Astrocyte (in vitro differentiated cells and primary cell): ENCODE results near the gene KLK13. TPM values are rescaled to one million over a fixed set of nuclear protein-coding genes. Genes with fewer than 3 reads are reported as not detected.

ENCODE experiments used
- DNase-seq: peaks from one replicate; pipeline ENCODE4 v3.0.0-alpha.2; 2010; ENCODE audit warnings: low read depth
- FAIRE-seq: peaks from 2 replicates; lab custom pipeline; 2011; peaks lifted over from hg19 to GRCh38; lab: Jason Lieb, UNC
- H2AFZ ChIP-seq: 2 replicates; pipeline ENCODE4 v1.6.0; 2012; ENCODE audit warnings: low read depth, low read length, inconsistent platforms
- H3K27ac ChIP-seq: 2 replicates; pipeline ENCODE4 v1.5.1; 2011; ENCODE audit warnings: low read depth, low read length, inconsistent platforms
- H3K27me3 ChIP-seq: 2 replicates; pipeline ENCODE4 v1.6.0; 2011; ENCODE audit warnings: low read length, inconsistent platforms; ENCODE audit not compliant: insufficient read depth
- H3K36me3 ChIP-seq: 2 replicates; pipeline ENCODE4 v1.5.1; 2011; ENCODE audit warnings: low read length, inconsistent platforms; ENCODE audit not compliant: insufficient read depth
- H3K4me1 ChIP-seq: 2 replicates; pipeline ENCODE4 v1.5.1; 2011; ENCODE audit warnings: low read length, inconsistent platforms; ENCODE audit not compliant: insufficient read depth
- H3K4me2 ChIP-seq: 2 replicates; pipeline ENCODE4 v1.6.0; 2012; ENCODE audit warnings: low read length, inconsistent platforms
- H3K4me3 ChIP-seq: 2 replicates; pipeline ENCODE4 v1.5.1; 2011; ENCODE audit warnings: low read depth, mild to moderate bottlenecking, low read length, inconsistent platforms; ENCODE audit not compliant: insufficient read depth
- H3K79me2 ChIP-seq: 2 replicates; pipeline ENCODE4 v1.6.0; 2012; ENCODE audit warnings: mild to moderate bottlenecking, low read length, inconsistent platforms; ENCODE audit not compliant: insufficient read depth
- H3K9ac ChIP-seq: 2 replicates; pipeline ENCODE4 v1.6.0; 2012; ENCODE audit warnings: mild to moderate bottlenecking, low read length, inconsistent platforms
- H3K9me3 ChIP-seq: 2 replicates; pipeline ENCODE4 v1.5.1; 2012; ENCODE audit warnings: low read depth, mild to moderate bottlenecking, low read length, inconsistent platforms; ENCODE audit not compliant: insufficient read depth
- H4K20me1 ChIP-seq: 2 replicates; pipeline ENCODE4 v1.6.0; 2012; ENCODE audit warnings: low read length, inconsistent platforms; ENCODE audit not compliant: insufficient read depth
- H3K27ac Mint-ChIP-seq: one replicate; pipeline ENCODE4 v1.8.0; 2021; ENCODE audit warnings: mild to moderate bottlenecking, mixed read lengths; ENCODE audit not compliant: unreplicated experiment
- H3K27me3 Mint-ChIP-seq: one replicate; pipeline ENCODE4 v1.8.0; 2021; ENCODE audit warnings: low read depth, mixed read lengths; ENCODE audit not compliant: unreplicated experiment
- H3K36me3 Mint-ChIP-seq: one replicate; pipeline ENCODE4 v1.8.0; 2021; ENCODE audit warnings: low read depth, mixed read lengths; ENCODE audit not compliant: unreplicated experiment
- H3K4me1 Mint-ChIP-seq: one replicate; pipeline ENCODE4 v1.8.0; 2021; ENCODE audit warnings: low read depth, mixed read lengths; ENCODE audit not compliant: unreplicated experiment
- H3K4me3 Mint-ChIP-seq: one replicate; pipeline ENCODE4 v1.8.0; 2021; ENCODE audit warnings: mild to moderate bottlenecking, moderate library complexity, mixed read lengths; ENCODE audit not compliant: unreplicated experiment
- H3K9me3 Mint-ChIP-seq: one replicate; pipeline ENCODE4 v1.8.0; 2021; ENCODE audit warnings: mild to moderate bottlenecking, mixed read lengths; ENCODE audit not compliant: unreplicated experiment
- EZH2 ChIP-seq: IDR thresholded peaks from 2 replicates; pipeline ENCODE4 v1.6.1; 2012; ENCODE audit warnings: mild to moderate bottlenecking, low read length, inconsistent platforms; ENCODE audit not compliant: insufficient read depth
- total RNA-seq: library from RNA; stranded (reverse); gene quantifications from 2 replicates; pipeline ENCODE4 v1.2.1, GENCODE V29; 2021
- TF ChIP-seq, protein P1 (sequence below): IDR thresholded peaks from 2 replicates; pipeline ENCODE4 v1.5.1; 2011; ENCODE audit warnings: low read depth, mild to moderate bottlenecking, inconsistent platforms, low read length, moderate library complexity; ENCODE audit not compliant: insufficient read depth

KLK13 gene
- total RNA-seq, 1 donor from 2014 or later = 0.32 TPM

DNA sequence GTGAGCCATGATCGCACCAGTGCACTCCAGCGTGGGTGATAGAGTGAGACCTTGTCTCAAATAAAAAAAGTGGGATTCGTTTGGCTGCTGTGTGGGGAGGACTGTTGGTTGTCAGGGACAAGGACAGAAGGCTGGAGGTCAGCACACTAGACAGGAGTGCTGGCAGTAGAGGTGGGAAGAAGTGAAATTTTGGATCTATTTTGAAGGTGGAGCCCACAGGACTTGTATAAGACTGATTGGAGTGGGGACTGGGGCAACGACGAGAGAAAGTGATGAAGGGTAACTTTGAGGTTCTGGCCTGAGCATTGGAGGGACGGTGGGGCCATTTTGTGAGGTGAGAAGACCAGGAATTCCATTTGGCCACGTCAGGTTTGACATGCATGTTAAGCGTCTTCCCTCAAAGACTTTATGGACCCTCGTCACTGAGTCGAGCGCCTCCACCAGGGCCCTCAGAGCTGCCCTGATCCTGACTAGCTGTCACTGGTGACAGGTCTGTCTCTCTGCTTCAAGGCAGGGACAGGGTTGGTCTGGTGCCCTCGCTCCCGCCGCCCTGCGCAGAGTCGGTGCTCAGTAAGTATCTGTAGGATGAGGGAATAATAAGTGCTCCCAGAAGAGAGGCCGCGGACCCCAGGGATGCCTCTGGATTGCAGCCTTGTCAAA is 42.6 kb upstream of the KLK13 start:
- peak overlapping the region; percentile 98 for H3K4me3 Mint-ChIP-seq
- Histone ChIP-seq H3K79me2 (peaks cover 43% of the 10 kb centered on the region), H3K36me3 (peaks cover 4% of the 10 kb centered on the region), H3K9ac (peak overlapping the region; percentile 86), H3K9me3 (no peaks in the 10 kb centered on the region), H2AFZ (peak overlapping the region; percentile 92), H3K4me1 (peaks cover 11% of the 10 kb centered on the region), H3K27ac (peak overlapping the region; percentile 62), H4K20me1 (peaks cover 16% of the 10 kb centered on the region), H3K4me3 (peak overlapping the region; percentile 83), H3K27me3 (no peaks in the 10 kb centered on the region), H3K4me2 (peak overlapping the region; percentile 97)
- no peaks in the 10 kb centered on the region for H3K27me3 Mint-ChIP-seq
- H3K36me3 Mint-ChIP-seq = peaks cover 4% of the 10 kb centered on the region
- H3K9me3 Mint-ChIP-seq = no peaks in the 10 kb centered on the region
- FAIRE-seq = no peak
- H3K27ac Mint-ChIP-seq = peak overlapping the region; percentile 98
- peaks cover 4% of the 10 kb centered on the region for H3K4me1 Mint-ChIP-seq
- peak; percentile 14 for DNase-seq
- no peak for TF ChIP-seq EZH2
- TF ChIP-seq, protein P1, sequence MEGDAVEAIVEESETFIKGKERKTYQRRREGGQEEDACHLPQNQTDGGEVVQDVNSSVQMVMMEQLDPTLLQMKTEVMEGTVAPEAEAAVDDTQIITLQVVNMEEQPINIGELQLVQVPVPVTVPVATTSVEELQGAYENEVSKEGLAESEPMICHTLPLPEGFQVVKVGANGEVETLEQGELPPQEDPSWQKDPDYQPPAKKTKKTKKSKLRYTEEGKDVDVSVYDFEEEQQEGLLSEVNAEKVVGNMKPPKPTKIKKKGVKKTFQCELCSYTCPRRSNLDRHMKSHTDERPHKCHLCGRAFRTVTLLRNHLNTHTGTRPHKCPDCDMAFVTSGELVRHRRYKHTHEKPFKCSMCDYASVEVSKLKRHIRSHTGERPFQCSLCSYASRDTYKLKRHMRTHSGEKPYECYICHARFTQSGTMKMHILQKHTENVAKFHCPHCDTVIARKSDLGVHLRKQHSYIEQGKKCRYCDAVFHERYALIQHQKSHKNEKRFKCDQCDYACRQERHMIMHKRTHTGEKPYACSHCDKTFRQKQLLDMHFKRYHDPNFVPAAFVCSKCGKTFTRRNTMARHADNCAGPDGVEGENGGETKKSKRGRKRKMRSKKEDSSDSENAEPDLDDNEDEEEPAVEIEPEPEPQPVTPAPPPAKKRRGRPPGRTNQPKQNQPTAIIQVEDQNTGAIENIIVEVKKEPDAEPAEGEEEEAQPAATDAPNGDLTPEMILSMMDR = no peak

DNA sequence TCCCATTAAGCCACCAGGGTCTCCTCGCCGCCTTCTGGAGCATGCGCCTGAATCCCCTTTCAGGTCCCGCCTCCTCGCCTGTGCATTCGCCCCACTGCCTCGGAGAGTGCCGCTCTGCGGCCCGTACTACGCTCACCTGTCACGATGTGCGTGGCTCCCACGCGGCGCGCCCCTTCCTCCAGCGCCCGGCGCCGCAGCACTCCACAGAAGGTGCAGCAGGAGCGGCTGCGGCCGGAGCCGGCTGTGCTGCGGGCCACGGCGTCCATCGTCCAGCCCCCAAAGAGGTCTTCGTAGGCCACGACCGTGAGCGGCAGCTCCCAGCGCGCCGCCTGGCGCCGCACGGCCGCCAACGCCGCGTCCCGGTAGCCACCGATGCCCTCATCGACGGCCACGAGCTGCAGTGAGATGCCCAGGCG is 39.0 kb upstream of the KLK13 start:
- Histone ChIP-seq H3K27me3 (no peaks in the 10 kb centered on the region), H3K9me3 (no peaks in the 10 kb centered on the region), H3K4me2 (no peak overlapping the region), H3K27ac (no peak overlapping the region), H3K9ac (no peak overlapping the region), H3K79me2 (peaks cover 44% of the 10 kb centered on the region), H4K20me1 (peaks cover 46% of the 10 kb centered on the region), H2AFZ (no peak overlapping the region), H3K4me3 (no peak overlapping the region), H3K36me3 (peaks cover 7% of the 10 kb centered on the region), H3K4me1 (peaks cover 11% of the 10 kb centered on the region)
- Mint-ChIP-seq H3K4me3 (no peak overlapping the region), H3K4me1 (peaks cover 5% of the 10 kb centered on the region), H3K27ac (no peak overlapping the region), H3K9me3 (no peaks in the 10 kb centered on the region), H3K36me3 (peaks cover 6% of the 10 kb centered on the region), H3K27me3 (no peaks in the 10 kb centered on the region)
- FAIRE-seq = no peak
- TF ChIP-seq EZH2 = no peak
- TF ChIP-seq, protein P1 = no peak
- DNase-seq = no peak

DNA sequence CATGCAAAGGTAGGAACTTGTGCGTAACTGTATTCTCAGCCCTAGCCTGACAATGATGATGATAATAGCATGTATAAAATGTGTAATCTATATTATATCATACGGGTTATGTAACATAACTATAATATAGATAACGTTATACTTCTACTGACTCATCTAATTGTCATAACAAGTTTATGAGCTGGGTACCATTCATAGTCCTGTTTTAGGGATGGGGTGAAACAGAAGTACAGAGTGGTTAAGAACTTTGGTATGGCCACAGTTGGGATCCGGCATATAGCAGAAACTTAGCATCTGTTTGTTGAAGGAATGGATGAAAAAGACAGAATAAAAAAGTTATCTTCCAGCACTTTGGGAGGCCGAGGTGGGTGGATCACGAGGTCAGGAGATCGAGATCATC is 38.1 kb upstream of the KLK13 start:
- H3K4me1 ChIP-seq = peaks cover 7% of the 10 kb centered on the region
- TF ChIP-seq, protein P1 = no peak
- no peak for TF ChIP-seq EZH2
- no peak overlapping the region for H3K4me3 ChIP-seq
- H3K4me2 ChIP-seq = no peak overlapping the region
- Mint-ChIP-seq H3K4me1 (peaks cover 5% of the 10 kb centered on the region), H3K4me3 (no peak overlapping the region), H3K36me3 (peaks cover 6% of the 10 kb centered on the region), H3K9me3 (no peaks in the 10 kb centered on the region), H3K27ac (no peak overlapping the region), H3K27me3 (no peaks in the 10 kb centered on the region)
- H4K20me1 ChIP-seq = peaks cover 46% of the 10 kb centered on the region
- H3K27ac ChIP-seq = no peak overlapping the region
- peaks cover 43% of the 10 kb centered on the region for H3K79me2 ChIP-seq
- no peak overlapping the region for H3K9ac ChIP-seq
- DNase-seq (no peak), FAIRE-seq (no peak)
- H2AFZ ChIP-seq = no peak overlapping the region
- H3K36me3 ChIP-seq = peaks cover 7% of the 10 kb centered on the region
- no peaks in the 10 kb centered on the region for H3K27me3 ChIP-seq
- no peaks in the 10 kb centered on the region for H3K9me3 ChIP-seq
